ENCODE measurements around the gene PRCC. TPM values are rescaled to one million over a fixed set of nuclear protein-coding genes. Genes with fewer than 3 reads are reported as not detected.

Gene PRCC
- total RNA-seq, 1 donor from 2014 or later, result 79.1 TPM

DNA sequence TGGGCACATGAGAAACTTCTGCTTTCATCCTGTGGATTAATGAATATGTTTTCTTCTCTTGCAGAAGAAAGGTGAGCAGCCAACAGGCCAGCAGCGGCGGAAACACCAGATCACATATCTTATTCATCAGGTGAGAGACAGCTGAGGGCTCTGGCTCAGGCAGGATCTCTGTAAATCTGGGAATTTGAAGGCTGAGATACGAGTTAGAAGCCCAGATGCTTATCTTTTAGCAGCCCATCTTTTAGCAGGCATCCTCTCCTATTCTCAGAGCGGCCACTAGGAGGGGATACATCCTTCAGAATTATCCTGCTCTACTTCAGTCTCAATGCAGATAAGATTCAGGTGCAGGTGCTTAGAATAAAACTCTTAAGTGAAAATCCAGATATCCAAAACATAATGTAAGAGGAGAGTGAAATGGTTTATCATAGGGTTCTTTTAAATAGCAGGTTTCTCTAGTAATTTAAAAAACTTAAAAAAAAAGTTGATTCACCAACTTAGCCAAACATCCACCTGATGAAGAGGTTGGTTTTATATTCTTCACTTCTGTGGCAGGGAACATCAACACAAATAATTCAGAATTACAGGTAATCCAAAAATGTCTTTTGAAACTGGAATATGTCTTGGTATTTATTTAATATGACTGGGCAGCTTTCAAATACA, 30.0 kb downstream of the PRCC start:
- no peak for DNase-seq (ENCODE audit: extremely low spot score, unreplicated experiment)
- H3K36me3 Mint-ChIP-seq, result peaks cover 36% of the 10 kb centered on the region
- H3K27ac Mint-ChIP-seq, result no peak overlapping the region

DNA sequence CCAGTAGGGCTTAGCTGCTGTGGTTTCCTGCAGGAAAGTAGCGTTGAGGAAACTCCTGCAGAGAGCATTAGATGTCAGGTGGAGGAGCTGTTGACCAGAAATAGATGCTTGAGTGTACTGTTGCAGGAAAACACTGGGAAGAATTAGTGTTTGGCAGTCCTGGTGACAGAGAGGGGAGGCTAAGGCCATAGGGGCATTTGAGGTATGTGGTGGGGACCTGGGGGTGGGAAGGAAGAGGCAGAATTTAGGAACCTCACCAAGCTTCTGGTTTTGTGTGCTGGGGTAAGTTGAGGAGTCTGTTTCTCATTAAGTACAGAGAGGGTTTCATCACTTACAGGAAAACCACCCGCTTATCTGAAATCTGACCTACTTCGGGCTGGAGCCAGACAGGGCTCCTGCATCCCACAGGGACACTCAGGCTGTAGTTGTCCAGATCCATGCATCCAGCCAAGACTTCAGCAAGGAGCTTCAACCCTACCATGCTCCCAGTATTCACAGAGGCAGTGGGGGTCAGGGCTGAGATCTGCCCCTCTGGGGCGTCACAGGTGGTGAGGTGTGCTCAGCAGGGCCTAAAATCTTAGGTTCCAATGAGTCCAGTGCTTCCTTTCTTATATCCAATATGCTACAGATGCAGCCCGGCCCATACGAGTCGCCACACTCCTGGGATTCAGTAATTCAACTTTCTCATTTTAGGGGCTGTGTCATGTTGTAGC, 34.2 kb downstream of the PRCC start:
- Mint-ChIP-seq H3K27ac (no peak overlapping the region), H3K27me3 (no peaks in the 10 kb centered on the region), H3K9me3 (no peaks in the 10 kb centered on the region), H3K4me1 (ENCODE audit: unreplicated experiment) (peaks cover 53% of the 10 kb centered on the region), H3K36me3 (peaks cover 20% of the 10 kb centered on the region), H3K4me3 (peak overlapping the region; percentile 34)
- TF ChIP-seq, protein P1, sequence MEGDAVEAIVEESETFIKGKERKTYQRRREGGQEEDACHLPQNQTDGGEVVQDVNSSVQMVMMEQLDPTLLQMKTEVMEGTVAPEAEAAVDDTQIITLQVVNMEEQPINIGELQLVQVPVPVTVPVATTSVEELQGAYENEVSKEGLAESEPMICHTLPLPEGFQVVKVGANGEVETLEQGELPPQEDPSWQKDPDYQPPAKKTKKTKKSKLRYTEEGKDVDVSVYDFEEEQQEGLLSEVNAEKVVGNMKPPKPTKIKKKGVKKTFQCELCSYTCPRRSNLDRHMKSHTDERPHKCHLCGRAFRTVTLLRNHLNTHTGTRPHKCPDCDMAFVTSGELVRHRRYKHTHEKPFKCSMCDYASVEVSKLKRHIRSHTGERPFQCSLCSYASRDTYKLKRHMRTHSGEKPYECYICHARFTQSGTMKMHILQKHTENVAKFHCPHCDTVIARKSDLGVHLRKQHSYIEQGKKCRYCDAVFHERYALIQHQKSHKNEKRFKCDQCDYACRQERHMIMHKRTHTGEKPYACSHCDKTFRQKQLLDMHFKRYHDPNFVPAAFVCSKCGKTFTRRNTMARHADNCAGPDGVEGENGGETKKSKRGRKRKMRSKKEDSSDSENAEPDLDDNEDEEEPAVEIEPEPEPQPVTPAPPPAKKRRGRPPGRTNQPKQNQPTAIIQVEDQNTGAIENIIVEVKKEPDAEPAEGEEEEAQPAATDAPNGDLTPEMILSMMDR (conservative IDR thresholded peaks at IDR 0.05), result no peak
- no peak for DNase-seq (ENCODE audit: extremely low spot score, unreplicated experiment)

More for the DNA sequence above, 30.0 kb downstream of the PRCC start:
- TF ChIP-seq, protein P1 (conservative IDR thresholded peaks at IDR 0.05), result peak; percentile 87
- peaks cover 37% of the 10 kb centered on the region for H3K4me1 Mint-ChIP-seq (ENCODE audit: unreplicated experiment)
- H3K27me3 Mint-ChIP-seq, result no peaks in the 10 kb centered on the region
- no peak overlapping the region for H3K4me3 Mint-ChIP-seq
- no peaks in the 10 kb centered on the region for H3K9me3 Mint-ChIP-seq

DNA sequence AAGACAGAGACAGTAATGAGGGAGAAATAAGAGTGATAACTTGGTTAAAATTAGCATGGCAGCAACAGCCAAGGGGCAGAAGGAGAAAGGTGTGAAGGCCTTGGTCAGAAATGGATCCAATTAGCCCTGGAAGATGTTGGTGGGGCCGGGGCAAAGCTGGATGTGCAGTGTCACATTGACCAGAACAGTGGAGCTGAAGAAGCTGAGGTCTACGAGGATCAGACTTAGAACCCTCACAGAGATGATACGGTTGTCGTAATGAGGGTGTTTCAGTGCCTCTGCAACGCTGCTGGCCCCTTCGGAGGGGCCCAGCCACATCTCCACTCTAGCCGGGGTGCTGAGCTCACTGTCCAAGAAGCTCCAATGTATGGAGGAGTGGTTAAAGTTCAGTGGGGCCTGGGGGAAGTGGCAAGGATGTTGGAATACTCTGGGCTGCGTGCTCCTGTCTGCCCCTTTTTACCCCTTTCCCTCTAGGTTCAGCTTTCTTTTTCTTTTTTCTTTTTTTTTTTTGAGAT, 35.1 kb downstream of the PRCC start:
- H3K27ac Mint-ChIP-seq, result no peak overlapping the region
- H3K4me3 Mint-ChIP-seq, result no peak overlapping the region
- H3K36me3 Mint-ChIP-seq, result peaks cover 17% of the 10 kb centered on the region
- H3K27me3 Mint-ChIP-seq, result peaks cover 2% of the 10 kb centered on the region
- no peak for DNase-seq (ENCODE audit: extremely low spot score, unreplicated experiment)
- peaks cover 48% of the 10 kb centered on the region for H3K4me1 Mint-ChIP-seq (ENCODE audit: unreplicated experiment)
- TF ChIP-seq, protein P1 (conservative IDR thresholded peaks at IDR 0.05), result no peak
- H3K9me3 Mint-ChIP-seq, result no peaks in the 10 kb centered on the region

DNA sequence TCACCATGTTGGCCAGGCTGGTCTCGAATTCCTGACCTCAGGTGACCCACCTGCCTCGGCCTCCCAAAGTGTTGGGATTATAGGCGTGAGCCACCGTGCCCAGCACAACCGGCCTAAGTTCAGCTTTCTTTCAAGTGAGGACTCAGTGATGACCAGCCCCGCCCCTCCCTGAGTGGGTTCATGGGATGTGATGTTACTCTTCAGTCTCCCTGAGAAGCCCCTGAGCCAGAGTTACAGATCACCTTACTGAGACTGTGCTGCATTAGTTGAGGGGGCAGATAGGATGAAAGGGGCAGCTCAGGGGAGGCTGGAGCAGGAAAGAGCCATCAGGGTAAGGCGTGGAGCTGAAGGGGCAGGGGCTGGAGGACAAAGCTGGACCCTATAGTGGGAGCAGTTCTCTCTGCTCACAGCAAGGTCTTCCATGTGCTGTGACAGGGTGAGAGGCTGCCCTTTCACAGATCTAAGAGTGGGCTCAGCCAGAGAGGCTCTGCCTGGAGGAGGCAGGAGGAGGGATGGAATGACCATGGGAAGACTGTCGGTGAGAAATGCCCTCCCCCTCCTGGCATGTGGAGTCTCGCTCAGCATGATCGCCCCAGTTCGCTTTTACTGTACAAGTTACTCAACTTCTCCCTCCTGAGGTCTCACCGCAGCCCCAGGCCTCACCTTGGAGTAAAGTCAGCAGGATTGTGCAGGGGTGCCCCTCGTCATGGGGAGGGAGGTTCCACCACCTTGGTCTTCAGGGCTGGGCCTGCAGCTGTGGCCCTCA, 35.9 kb downstream of the PRCC start:
- Mint-ChIP-seq H3K4me3 (no peak overlapping the region), H3K27me3 (peaks cover 10% of the 10 kb centered on the region), H3K36me3 (peaks cover 16% of the 10 kb centered on the region), H3K4me1 (ENCODE audit: unreplicated experiment) (peaks cover 47% of the 10 kb centered on the region), H3K27ac (peak overlapping the region; percentile 48), H3K9me3 (no peaks in the 10 kb centered on the region)
- DNase-seq (ENCODE audit: extremely low spot score, unreplicated experiment), result no peak
- TF ChIP-seq, protein P1 (conservative IDR thresholded peaks at IDR 0.05), result no peak

DNA sequence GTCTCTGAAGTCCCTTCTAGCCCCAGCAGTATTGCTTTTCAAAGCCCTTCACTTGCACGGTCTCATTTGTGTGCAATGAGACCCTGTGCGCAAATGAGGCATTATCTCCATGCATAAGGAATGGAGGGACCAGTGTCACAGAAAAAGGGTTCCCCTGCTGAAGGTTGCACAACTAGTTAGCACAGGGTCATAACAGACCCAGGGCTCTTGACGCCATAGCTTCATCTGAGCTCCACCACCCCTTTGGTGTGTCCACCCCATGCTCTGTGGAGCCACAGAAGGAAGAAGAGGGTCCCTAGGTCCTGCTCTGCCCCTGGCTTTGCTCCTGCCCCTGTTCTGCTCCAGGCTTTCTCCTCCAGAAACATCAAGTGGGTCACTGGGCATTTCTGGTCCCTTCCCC, 36.7 kb downstream of the PRCC start:
- no peaks in the 10 kb centered on the region for H3K9me3 Mint-ChIP-seq
- peaks cover 10% of the 10 kb centered on the region for H3K27me3 Mint-ChIP-seq
- H3K36me3 Mint-ChIP-seq, result peaks cover 16% of the 10 kb centered on the region
- peaks cover 47% of the 10 kb centered on the region for H3K4me1 Mint-ChIP-seq (ENCODE audit: unreplicated experiment)
- TF ChIP-seq, protein P1 (conservative IDR thresholded peaks at IDR 0.05), result no peak
- peak overlapping the region; percentile 7 for H3K4me3 Mint-ChIP-seq
- no peak for DNase-seq (ENCODE audit: extremely low spot score, unreplicated experiment)
- H3K27ac Mint-ChIP-seq, result no peak overlapping the region

All from type B pancreatic cell (in vitro differentiated cells).